Tibial nerve (tissue), 3 donors: ENCODE results near the gene IQCM.

Source experiments
- POLR2A ChIP-seq, 2 donors: fragments of 450-650 bp; IDR thresholded peaks; one replicate each; pipeline ENCODE4 v1.6.1; 2017; ENCODE audit warnings: antibody characterized with exemption in 2 of 2, mild to moderate bottlenecking in 2 of 2, moderate library complexity in 2 of 2
- TF ChIP-seq, protein P1 (sequence below), 5 experiments: fragments of 200-600 bp in 3 of 5; fragments of 450-650 bp in 2 of 5; sonication (generic) in 3 of 5; IDR thresholded peaks; one replicate each; pipeline ENCODE4 v1.5.1; 2016 to 2019; ENCODE audit warnings: antibody characterized with exemption in 5 of 5, mild to moderate bottlenecking in 3 of 5, moderate library complexity in 2 of 5

- TF ChIP-seq, protein P1, sequence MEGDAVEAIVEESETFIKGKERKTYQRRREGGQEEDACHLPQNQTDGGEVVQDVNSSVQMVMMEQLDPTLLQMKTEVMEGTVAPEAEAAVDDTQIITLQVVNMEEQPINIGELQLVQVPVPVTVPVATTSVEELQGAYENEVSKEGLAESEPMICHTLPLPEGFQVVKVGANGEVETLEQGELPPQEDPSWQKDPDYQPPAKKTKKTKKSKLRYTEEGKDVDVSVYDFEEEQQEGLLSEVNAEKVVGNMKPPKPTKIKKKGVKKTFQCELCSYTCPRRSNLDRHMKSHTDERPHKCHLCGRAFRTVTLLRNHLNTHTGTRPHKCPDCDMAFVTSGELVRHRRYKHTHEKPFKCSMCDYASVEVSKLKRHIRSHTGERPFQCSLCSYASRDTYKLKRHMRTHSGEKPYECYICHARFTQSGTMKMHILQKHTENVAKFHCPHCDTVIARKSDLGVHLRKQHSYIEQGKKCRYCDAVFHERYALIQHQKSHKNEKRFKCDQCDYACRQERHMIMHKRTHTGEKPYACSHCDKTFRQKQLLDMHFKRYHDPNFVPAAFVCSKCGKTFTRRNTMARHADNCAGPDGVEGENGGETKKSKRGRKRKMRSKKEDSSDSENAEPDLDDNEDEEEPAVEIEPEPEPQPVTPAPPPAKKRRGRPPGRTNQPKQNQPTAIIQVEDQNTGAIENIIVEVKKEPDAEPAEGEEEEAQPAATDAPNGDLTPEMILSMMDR (IDR thresholded peaks at IDR 0.05), result no peak
- no peak for TF ChIP-seq POLR2A (IDR thresholded peaks at IDR 0.05)
Measured at GRCh38 chr4:149518471-149518870, 297.2 kb downstream of the IQCM start.
